NT2/D1 (cell line): Measurements from ENCODE around the gene ZNF408.

Experiments
- SUZ12 ChIP-seq: IDR thresholded peaks from 2 replicates; pipeline ENCODE4 v1.6.1; 2011; ENCODE audit not compliant: insufficient read length, insufficient read depth; ENCODE audit errors: extremely low read depth
- YY1 ChIP-seq: IDR thresholded peaks from 2 replicates; pipeline ENCODE4 v1.6.1; 2011; ENCODE audit not compliant: insufficient read length, insufficient read depth
- ZNF274 ChIP-seq: IDR thresholded peaks from 2 replicates; pipeline ENCODE4 v1.6.1; 2011; ENCODE audit warnings: mild to moderate bottlenecking, low read depth, low read length

- TF ChIP-seq ZNF274, result no peak
- TF ChIP-seq SUZ12, result no peak
- no peak for TF ChIP-seq YY1
These were observed 46.3 kb downstream of the ZNF408 start for GRCh38 chr11:46747150-46747549.
